ENCODE data around the gene FAM193B.
"Not testable (repeated sequence)": the region's sequence is repeated elsewhere in the genome, so short reads cannot be mapped to it uniquely, and the experiment has no call there.

Gene FAM193B

GRCh38 chr5:177565046-177565445 is 10.7 kb upstream of the FAM193B start:
- Histone ChIP-seq H3K4me1 (ENCODE audit: control insufficient read depth, low read length) (no peaks in the 10 kb centered on the region), H3K36me3 (ENCODE audit: control insufficient read depth, low read length) (no peaks in the 10 kb centered on the region), H4K20me1 (ENCODE audit: control insufficient read depth, insufficient read depth, low read depth, low read length) (no peaks in the 10 kb centered on the region), H3K4me2 (ENCODE audit: low read length) (no peak overlapping the region), H3K9me3 (ENCODE audit: control insufficient read depth, insufficient read depth, low read length) (no peaks in the 10 kb centered on the region), H3F3A (ENCODE audit: control insufficient read depth, insufficient read depth) (no peaks in the 10 kb centered on the region), H3K9me2 (replicated peaks; ENCODE audit: control insufficient read depth, low read length) (no peaks in the 10 kb centered on the region), H3K79me2 (ENCODE audit: control insufficient read depth, low read length) (no peaks in the 10 kb centered on the region), H3K27me3 (ENCODE audit: control insufficient read depth, low read length) (peaks cover 12% of the 10 kb centered on the region; the same call in 1 of the 2 replicates), H3K4me3 (ENCODE audit: low read length) (no peak overlapping the region), H3K27ac (ENCODE audit: low read depth, low read length) (no peak overlapping the region)
- TF ChIP-seq CTCF (IDR thresholded peaks at IDR 0.05; ENCODE audit: low read depth, low read length, poor library complexity, severe bottlenecking): no peak
- no peak for TF ChIP-seq EZH2phosphoT487 (IDR thresholded peaks at IDR 0.05; ENCODE audit: borderline replicate concordance, low read length)

DNA sequence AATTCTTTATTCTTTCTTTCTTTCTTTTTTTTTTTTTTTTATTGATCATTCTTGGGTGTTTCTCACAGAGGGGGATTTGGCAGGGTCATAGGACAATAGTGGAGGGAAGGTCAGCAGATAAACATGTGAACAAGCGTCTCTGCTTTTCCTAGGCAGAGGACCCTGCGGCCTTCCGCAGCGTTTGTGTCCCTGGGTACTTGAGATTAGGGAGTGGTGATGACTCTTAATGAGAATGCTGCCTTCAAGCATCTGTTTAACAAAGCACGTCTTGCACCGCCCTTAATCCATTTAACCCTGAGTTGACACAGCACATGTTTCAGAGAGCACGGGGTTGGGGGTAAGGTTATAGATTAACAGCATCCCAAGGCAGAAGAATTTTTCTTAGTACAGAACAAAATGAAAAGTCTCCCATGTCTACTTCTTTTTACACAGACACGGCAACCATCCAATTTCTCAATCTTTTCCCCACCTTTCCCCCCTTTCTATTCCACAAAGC is 5.1 kb upstream of the FAM193B start:
- not testable (repeated sequence) for H3K9me2 ChIP-seq (replicated peaks; ENCODE audit: control insufficient read depth, low read length); H3K27me3 ChIP-seq (ENCODE audit: control insufficient read depth, low read length); H3F3A ChIP-seq (ENCODE audit: control insufficient read depth, insufficient read depth); H4K20me1 ChIP-seq (ENCODE audit: control insufficient read depth, insufficient read depth, low read depth, low read length); H3K36me3 ChIP-seq (ENCODE audit: control insufficient read depth, low read length); H3K79me2 ChIP-seq (ENCODE audit: control insufficient read depth, low read length); H3K27ac ChIP-seq (ENCODE audit: low read depth, low read length); H3K4me2 ChIP-seq (ENCODE audit: low read length); H3K9me3 ChIP-seq (ENCODE audit: control insufficient read depth, insufficient read depth, low read length); H3K4me3 ChIP-seq (ENCODE audit: low read length)
- peaks cover 12% of the 10 kb centered on the region for H3K4me1 ChIP-seq (ENCODE audit: control insufficient read depth, low read length)

DNA sequence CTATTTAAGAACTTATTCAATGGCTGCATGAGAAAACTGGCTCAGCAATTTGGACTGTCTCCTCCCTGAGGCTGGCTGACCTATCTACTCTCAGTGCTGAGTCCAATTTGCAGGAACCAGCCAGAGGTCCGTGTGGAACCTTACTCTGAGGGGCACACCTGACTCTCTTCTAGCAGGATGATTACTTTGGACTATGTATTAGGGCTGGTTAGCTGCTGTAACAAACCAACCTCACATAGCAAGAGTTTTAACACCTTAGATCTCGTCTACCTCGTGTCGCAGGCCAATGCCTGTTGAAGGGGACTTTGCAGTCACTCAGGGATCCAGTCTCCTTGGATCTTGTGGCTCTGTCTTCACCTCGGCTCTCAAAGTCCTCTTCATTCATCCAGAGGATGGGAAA is 3.4 kb upstream of the FAM193B start:
- H4K20me1 ChIP-seq (ENCODE audit: control insufficient read depth, insufficient read depth, low read depth, low read length): peaks cover 8% of the 10 kb centered on the region
- no peaks in the 10 kb centered on the region; the same call in 1 of the 2 replicates for H3F3A ChIP-seq (ENCODE audit: control insufficient read depth, insufficient read depth)
- H3K4me3 ChIP-seq (ENCODE audit: low read length): no peak overlapping the region
- H3K27me3 ChIP-seq (ENCODE audit: control insufficient read depth, low read length): no peaks in the 10 kb centered on the region
- H3K4me2 ChIP-seq (ENCODE audit: low read length): no peak overlapping the region
- no peak overlapping the region for H3K27ac ChIP-seq (ENCODE audit: low read depth, low read length)
- no peaks in the 10 kb centered on the region for H3K9me2 ChIP-seq (replicated peaks; ENCODE audit: control insufficient read depth, low read length)
- TF ChIP-seq CTCF (IDR thresholded peaks at IDR 0.05; ENCODE audit: low read depth, low read length, poor library complexity, severe bottlenecking): no peak
- H3K36me3 ChIP-seq (ENCODE audit: control insufficient read depth, low read length): peaks cover 4% of the 10 kb centered on the region
- H3K79me2 ChIP-seq (ENCODE audit: control insufficient read depth, low read length): peaks cover 19% of the 10 kb centered on the region
- H3K9me3 ChIP-seq (ENCODE audit: control insufficient read depth, insufficient read depth, low read length): no peaks in the 10 kb centered on the region
- peaks cover 19% of the 10 kb centered on the region for H3K4me1 ChIP-seq (ENCODE audit: control insufficient read depth, low read length)

- Histone ChIP-seq H3K4me3 (ENCODE audit: low read length) (no peak overlapping the region), H3K4me2 (ENCODE audit: low read length) (no peak overlapping the region), H3K9me2 (replicated peaks; ENCODE audit: control insufficient read depth, low read length) (no peaks in the 10 kb centered on the region), H3F3A (ENCODE audit: control insufficient read depth, insufficient read depth) (no peaks in the 10 kb centered on the region; the same call in 1 of the 2 replicates), H3K36me3 (ENCODE audit: control insufficient read depth, low read length) (peaks cover 10% of the 10 kb centered on the region), H3K27ac (ENCODE audit: low read depth, low read length) (no peak overlapping the region), H3K4me1 (ENCODE audit: control insufficient read depth, low read length) (peaks cover 24% of the 10 kb centered on the region), H4K20me1 (ENCODE audit: control insufficient read depth, insufficient read depth, low read depth, low read length) (peaks cover 13% of the 10 kb centered on the region), H3K27me3 (ENCODE audit: control insufficient read depth, low read length) (no peaks in the 10 kb centered on the region), H3K79me2 (ENCODE audit: control insufficient read depth, low read length) (peaks cover 26% of the 10 kb centered on the region), H3K9me3 (ENCODE audit: control insufficient read depth, insufficient read depth, low read length) (no peaks in the 10 kb centered on the region)
- TF ChIP-seq CTCF (IDR thresholded peaks at IDR 0.05; ENCODE audit: low read depth, low read length, poor library complexity, severe bottlenecking) (no peak), EZH2phosphoT487 (IDR thresholded peaks at IDR 0.05; ENCODE audit: borderline replicate concordance, low read length) (no peak)
Observed at GRCh38 chr5:177557041-177557647, 2.8 kb upstream of the FAM193B start.
